Inferior parietal cortex (tissue), 1 donor: ENCODE data around the gene C1orf50.
"Not testable (repeated sequence)": the region's sequence is repeated elsewhere in the genome, so short reads cannot be mapped to it uniquely, and the experiment has no call there.

Experiments
- DNase-seq: peaks from one replicate; pipeline ENCODE4 v3.0.0-alpha.2; 2016; ENCODE audit errors: extremely low spot score

Gene C1orf50

GRCh38 chr1:42766741-42767509 is at the start of gene C1orf50, which contains the start of gene P3H1:
Gene C1orf50, plus strand, starts transcription at chr1:42767249. Its CDS starts 63 bp downstream, at chr1:42767312.
Gene P3H1, minus strand, starts transcription at chr1:42767028. Its CDS starts 57 bp downstream, at chr1:42766971.
- peak; percentile 100 for DNase-seq

GRCh38 chr1:42720868-42721267 is 46.2 kb upstream of the C1orf50 start:
- DNase-seq = no peak

- DNase-seq = no peak
Observed at GRCh38 chr1:42721926-42722325, 45.1 kb upstream of the C1orf50 start.

GRCh38 chr1:42722403-42722802 is 44.6 kb upstream of the C1orf50 start:
- not testable (repeated sequence) for DNase-seq

GRCh38 chr1:42723511-42723910 is 43.5 kb upstream of the C1orf50 start:
- DNase-seq = no peak

- DNase-seq = not testable (repeated sequence)
Observed at GRCh38 chr1:42725820-42726219, 41.2 kb upstream of the C1orf50 start.

GRCh38 chr1:42730002-42730401 is 37.0 kb upstream of the C1orf50 start:
- DNase-seq = no peak

- DNase-seq = no peak
Observed at GRCh38 chr1:42730988-42731387, 36.1 kb upstream of the C1orf50 start.

- no peak for DNase-seq
Observed at GRCh38 chr1:42731585-42731984, 35.5 kb upstream of the C1orf50 start.

GRCh38 chr1:42732126-42732680 is 34.8 kb upstream of the C1orf50 start:
- DNase-seq = no peak

GRCh38 chr1:42733415-42734200 is 33.4 kb upstream of the C1orf50 start:
- DNase-seq = no peak

- no peak for DNase-seq
Observed at GRCh38 chr1:42734201-42735035, 32.6 kb upstream of the C1orf50 start.

GRCh38 chr1:42735056-42735455 is 32.0 kb upstream of the C1orf50 start:
- DNase-seq = no peak

- no peak for DNase-seq
Observed at GRCh38 chr1:42735477-42736105, 31.5 kb upstream of the C1orf50 start.

- no peak for DNase-seq
Observed at GRCh38 chr1:42736152-42736551, 30.9 kb upstream of the C1orf50 start.

- DNase-seq = no peak
Observed at GRCh38 chr1:42736571-42737200, 30.4 kb upstream of the C1orf50 start.

GRCh38 chr1:42737257-42737656 is 29.8 kb upstream of the C1orf50 start:
- no peak for DNase-seq

- DNase-seq = no peak
Observed at GRCh38 chr1:42737986-42738677, 28.9 kb upstream of the C1orf50 start.

GRCh38 chr1:42738678-42739226 is 28.3 kb upstream of the C1orf50 start:
- no peak for DNase-seq
